Measurements from ENCODE around the gene BTRC. TPM values are rescaled to one million over a fixed set of nuclear protein-coding genes. Genes with fewer than 3 reads are reported as not detected.
"Not testable (repeated sequence)": the region's sequence is repeated elsewhere in the genome, so short reads cannot be mapped to it uniquely, and the experiment has no call there.

BTRC gene
- total RNA-seq, 1 donor from 2014 or later = 38.4 TPM

DNA sequence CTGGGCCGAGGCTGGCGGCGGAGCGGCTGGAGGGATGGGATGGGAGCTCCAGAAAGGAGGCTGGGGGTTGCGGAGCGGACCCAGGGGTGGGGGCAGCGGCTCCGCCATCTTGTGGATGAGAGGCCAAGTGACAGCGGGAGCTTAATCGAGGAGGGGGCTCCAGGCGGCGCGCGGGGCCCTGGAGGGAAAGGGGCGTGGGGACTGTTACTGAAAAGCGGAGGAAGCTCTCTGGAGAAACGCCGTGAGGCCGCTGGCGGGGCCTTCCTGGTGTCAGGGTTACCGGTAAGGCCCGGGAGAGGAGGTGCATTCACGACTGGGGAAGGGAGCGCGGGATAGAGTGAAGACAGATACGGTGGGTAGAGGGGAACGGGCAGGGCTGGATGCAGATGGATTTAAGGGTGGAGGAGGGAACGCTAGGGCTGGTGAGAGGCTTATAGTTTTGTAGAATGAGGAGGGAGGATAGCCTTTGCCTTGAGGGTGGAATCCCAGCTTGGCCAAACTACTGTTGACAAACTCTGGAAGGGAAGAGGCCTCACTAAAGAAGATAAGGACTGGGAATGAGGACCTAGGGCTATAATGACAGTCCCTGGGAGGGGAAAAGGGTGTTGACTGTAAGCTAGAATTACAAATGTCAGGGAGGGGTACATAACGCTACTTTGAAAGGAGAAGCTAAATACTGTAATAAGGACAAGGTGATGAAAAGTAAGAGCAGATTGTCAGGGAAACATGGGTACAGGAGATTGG lies 535 bp downstream of the BTRC start:
- Mint-ChIP-seq H3K9me3 (no peaks in the 10 kb centered on the region), H3K4me1 (peaks cover 20% of the 10 kb centered on the region), H3K36me3 (peaks cover 5% of the 10 kb centered on the region), H3K27me3 (ENCODE audit: low read depth) (peaks cover 6% of the 10 kb centered on the region), H3K4me3 (peak overlapping the region; percentile 89), H3K27ac (peak overlapping the region; percentile 97)
- TF ChIP-seq, protein P1, sequence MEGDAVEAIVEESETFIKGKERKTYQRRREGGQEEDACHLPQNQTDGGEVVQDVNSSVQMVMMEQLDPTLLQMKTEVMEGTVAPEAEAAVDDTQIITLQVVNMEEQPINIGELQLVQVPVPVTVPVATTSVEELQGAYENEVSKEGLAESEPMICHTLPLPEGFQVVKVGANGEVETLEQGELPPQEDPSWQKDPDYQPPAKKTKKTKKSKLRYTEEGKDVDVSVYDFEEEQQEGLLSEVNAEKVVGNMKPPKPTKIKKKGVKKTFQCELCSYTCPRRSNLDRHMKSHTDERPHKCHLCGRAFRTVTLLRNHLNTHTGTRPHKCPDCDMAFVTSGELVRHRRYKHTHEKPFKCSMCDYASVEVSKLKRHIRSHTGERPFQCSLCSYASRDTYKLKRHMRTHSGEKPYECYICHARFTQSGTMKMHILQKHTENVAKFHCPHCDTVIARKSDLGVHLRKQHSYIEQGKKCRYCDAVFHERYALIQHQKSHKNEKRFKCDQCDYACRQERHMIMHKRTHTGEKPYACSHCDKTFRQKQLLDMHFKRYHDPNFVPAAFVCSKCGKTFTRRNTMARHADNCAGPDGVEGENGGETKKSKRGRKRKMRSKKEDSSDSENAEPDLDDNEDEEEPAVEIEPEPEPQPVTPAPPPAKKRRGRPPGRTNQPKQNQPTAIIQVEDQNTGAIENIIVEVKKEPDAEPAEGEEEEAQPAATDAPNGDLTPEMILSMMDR (IDR thresholded peaks at IDR 0.05; ENCODE audit: unreplicated experiment) = no peak
- peak; percentile 53 to 82 for DNase-seq (ENCODE audit: low spot score in 2 of 2, unreplicated experiment in 2 of 2)

DNA sequence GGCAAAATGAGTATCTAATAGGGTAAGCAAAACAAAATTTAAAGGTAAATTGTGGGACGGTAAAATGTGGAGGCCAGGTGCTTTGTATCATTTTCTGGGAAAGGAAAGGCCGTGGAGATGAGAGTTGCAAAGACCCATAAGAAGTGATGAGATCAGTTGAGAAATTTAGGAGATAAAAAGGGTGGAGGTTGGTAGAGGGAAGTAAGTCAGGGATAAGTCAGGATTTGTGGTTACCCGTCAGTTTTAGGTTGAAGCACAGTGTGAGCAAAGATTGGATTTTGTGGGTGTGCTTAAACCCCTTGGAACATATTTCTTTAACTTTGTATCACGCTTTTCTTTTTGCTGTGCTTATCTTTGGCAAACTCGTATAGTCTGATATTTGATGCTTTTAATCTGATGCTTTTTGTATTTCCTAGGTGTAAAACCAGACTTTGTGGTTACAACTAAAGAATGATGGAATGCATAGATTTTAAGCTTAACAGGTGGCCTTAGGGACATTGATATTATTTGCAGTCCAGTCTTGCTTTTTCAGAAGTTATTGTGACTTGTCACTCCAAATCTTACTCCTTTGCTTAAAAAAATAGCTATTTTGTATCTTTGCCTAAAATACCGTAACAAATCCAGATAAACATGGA lies 1.2 kb downstream of the BTRC start:
- Mint-ChIP-seq H3K27me3 (ENCODE audit: low read depth) (peaks cover 5% of the 10 kb centered on the region), H3K4me1 (peaks cover 20% of the 10 kb centered on the region), H3K36me3 (peaks cover 5% of the 10 kb centered on the region), H3K4me3 (peak overlapping the region; percentile 89), H3K9me3 (no peaks in the 10 kb centered on the region), H3K27ac (peak overlapping the region; percentile 97)
- no peak for DNase-seq (ENCODE audit: low spot score in 2 of 2, unreplicated experiment in 2 of 2)
- TF ChIP-seq, protein P1 (IDR thresholded peaks at IDR 0.05; ENCODE audit: unreplicated experiment) = no peak

DNA sequence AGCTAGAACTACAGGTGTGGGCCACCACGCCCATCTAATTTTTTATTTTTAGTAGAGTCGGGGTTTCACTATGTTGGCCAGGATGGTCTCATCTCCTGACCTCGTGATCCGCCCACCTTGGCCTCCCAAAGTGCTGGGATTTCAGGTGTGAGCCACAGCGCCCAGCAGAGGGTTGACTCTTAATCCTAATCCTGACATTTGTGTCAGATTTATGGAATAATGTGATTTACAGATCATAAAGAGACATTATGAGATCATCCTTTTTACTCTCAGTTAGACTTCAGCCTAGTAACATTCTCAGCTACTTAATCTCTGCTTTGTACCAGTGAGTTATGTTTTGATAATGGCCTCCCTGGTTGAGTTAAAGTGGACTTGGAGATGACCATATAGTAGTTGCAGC lies 2.2 kb downstream of the BTRC start:
- Mint-ChIP-seq H3K9me3 (no peaks in the 10 kb centered on the region), H3K27me3 (ENCODE audit: low read depth) (no peaks in the 10 kb centered on the region), H3K4me1 (peaks cover 20% of the 10 kb centered on the region), H3K4me3 (no peak overlapping the region), H3K36me3 (peaks cover 5% of the 10 kb centered on the region), H3K27ac (peak overlapping the region; percentile 16)
- no peak for DNase-seq (ENCODE audit: low spot score in 2 of 2, unreplicated experiment in 2 of 2)
- TF ChIP-seq, protein P1 (IDR thresholded peaks at IDR 0.05; ENCODE audit: unreplicated experiment) = no peak

DNA sequence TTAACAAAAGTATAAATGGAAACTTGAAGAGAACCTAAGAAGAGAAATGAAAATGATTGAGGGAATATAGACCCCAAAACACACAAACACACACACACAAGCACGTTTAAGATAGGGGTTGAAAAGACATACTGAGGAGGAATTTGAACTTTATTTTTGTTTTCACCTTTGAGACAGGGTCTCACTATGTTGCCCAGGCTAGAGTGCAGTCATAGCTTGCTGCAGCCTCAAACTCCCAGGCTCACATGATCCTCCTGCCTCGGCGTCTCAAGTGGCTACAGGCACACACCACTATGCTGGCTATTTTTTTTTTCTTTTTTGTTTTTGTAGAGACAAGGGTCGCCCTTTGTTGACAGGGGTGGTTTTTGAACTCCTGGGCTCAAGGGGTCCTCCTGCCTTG lies 4.0 kb downstream of the BTRC start:
- H3K4me3 Mint-ChIP-seq = no peak overlapping the region
- H3K27me3 Mint-ChIP-seq (ENCODE audit: low read depth) = no peaks in the 10 kb centered on the region
- no peak for DNase-seq (ENCODE audit: low spot score in 2 of 2, unreplicated experiment in 2 of 2)
- H3K9me3 Mint-ChIP-seq = no peaks in the 10 kb centered on the region
- H3K36me3 Mint-ChIP-seq = peaks cover 7% of the 10 kb centered on the region
- TF ChIP-seq, protein P1 (IDR thresholded peaks at IDR 0.05; ENCODE audit: unreplicated experiment) = no peak
- no peak overlapping the region for H3K27ac Mint-ChIP-seq
- H3K4me1 Mint-ChIP-seq = peaks cover 20% of the 10 kb centered on the region

DNA sequence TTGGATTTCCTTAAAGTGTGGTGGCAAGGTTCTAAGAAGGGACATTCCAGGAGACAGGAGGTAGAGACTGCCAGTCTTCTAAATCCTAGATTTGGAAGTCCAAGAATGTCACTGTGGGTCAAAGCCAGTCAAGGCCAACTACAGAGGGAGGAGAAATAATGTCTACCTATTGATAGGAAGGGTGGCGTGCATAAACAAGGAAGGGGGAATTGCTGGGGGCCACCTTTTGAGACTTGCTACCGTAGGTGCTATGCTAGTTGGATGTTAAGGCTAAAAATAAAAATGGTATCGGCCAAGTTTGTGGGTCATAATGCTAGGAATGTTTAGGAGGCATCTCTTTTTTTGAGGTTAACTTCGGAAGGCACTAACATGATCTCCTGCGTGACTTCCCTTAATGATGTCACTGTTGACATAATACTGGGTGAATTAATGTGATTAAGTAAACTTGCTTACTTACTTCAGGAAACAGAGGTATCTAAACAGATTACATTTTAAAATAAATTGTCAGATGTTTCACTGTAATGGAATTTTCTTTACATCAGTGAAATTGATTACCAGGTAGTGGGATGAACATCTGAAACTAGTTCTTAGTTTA lies 4.8 kb downstream of the BTRC start:
- no peaks in the 10 kb centered on the region for H3K27me3 Mint-ChIP-seq (ENCODE audit: low read depth)
- H3K27ac Mint-ChIP-seq = no peak overlapping the region
- TF ChIP-seq, protein P1 (IDR thresholded peaks at IDR 0.05; ENCODE audit: unreplicated experiment) = no peak
- no peak overlapping the region for H3K4me3 Mint-ChIP-seq
- H3K9me3 Mint-ChIP-seq = no peaks in the 10 kb centered on the region
- peaks cover 7% of the 10 kb centered on the region for H3K36me3 Mint-ChIP-seq
- no peak for DNase-seq (ENCODE audit: low spot score in 2 of 2, unreplicated experiment in 2 of 2)
- H3K4me1 Mint-ChIP-seq = peaks cover 21% of the 10 kb centered on the region

DNA sequence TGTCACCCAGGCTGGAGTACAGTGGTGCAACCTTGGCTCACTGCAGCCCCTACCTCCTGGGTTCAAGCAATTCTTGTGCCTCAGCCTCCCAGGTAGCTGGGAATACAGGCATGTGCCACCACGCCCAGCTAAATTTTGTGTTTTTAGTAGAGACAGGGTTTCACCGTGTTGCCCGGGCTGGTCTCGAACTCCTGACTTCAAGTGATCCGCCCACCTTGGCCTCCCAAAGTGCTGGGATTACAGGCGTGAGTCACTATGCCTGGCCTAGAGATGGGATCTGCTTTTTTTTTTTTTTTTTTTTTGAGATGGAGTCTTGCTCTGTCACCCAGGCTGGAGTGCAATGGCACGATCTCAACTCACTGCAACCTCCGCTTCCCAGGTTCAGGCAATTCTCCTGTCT lies 6.1 kb downstream of the BTRC start:
- peaks cover 21% of the 10 kb centered on the region for H3K4me1 Mint-ChIP-seq
- H3K4me3 Mint-ChIP-seq; H3K27me3 Mint-ChIP-seq (ENCODE audit: low read depth); DNase-seq (ENCODE audit: low spot score in 2 of 2, unreplicated experiment in 2 of 2); H3K9me3 Mint-ChIP-seq; H3K36me3 Mint-ChIP-seq; H3K27ac Mint-ChIP-seq: not testable (repeated sequence)

DNA sequence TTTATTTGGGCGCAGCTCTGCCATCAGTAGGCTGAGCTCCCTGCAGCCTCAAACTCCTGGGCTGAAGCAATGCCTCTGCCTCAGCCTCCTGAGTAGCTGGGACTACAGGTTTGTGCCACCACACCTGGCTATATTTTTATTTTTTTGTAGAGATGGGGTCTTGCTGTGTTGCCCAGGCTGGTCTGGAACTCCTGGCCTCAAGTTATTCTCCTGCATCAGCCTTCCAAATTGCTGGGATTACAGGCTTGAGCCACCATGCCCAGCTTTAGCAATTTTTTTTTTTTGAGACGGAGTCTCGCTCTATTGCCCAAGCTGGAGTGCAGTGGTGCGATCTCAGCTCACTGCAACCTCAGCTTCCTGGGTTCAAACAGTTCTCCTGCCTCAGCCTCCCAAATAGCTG lies 6.9 kb downstream of the BTRC start:
- peaks cover 14% of the 10 kb centered on the region for H3K4me1 Mint-ChIP-seq
- not testable (repeated sequence) for H3K9me3 Mint-ChIP-seq; H3K4me3 Mint-ChIP-seq; H3K27me3 Mint-ChIP-seq (ENCODE audit: low read depth); H3K27ac Mint-ChIP-seq; DNase-seq (ENCODE audit: low spot score in 2 of 2, unreplicated experiment in 2 of 2); H3K36me3 Mint-ChIP-seq

Data from mesothelial cell of epicardium (in vitro differentiated cells).